NCI-H2171 treated with DMSO at 0.1 percent for 48 hours (cell line): ENCODE measurements around the gene TBC1D16.

Experiments
- DNase-seq: peaks from one replicate; lab custom pipeline; 2025; lab: John Stamatoyannopoulos, UW

Gene TBC1D16, protein sequence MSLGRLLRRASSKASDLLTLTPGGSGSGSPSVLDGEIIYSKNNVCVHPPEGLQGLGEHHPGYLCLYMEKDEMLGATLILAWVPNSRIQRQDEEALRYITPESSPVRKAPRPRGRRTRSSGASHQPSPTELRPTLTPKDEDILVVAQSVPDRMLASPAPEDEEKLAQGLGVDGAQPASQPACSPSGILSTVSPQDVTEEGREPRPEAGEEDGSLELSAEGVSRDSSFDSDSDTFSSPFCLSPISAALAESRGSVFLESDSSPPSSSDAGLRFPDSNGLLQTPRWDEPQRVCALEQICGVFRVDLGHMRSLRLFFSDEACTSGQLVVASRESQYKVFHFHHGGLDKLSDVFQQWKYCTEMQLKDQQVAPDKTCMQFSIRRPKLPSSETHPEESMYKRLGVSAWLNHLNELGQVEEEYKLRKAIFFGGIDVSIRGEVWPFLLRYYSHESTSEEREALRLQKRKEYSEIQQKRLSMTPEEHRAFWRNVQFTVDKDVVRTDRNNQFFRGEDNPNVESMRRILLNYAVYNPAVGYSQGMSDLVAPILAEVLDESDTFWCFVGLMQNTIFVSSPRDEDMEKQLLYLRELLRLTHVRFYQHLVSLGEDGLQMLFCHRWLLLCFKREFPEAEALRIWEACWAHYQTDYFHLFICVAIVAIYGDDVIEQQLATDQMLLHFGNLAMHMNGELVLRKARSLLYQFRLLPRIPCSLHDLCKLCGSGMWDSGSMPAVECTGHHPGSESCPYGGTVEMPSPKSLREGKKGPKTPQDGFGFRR

DNA sequence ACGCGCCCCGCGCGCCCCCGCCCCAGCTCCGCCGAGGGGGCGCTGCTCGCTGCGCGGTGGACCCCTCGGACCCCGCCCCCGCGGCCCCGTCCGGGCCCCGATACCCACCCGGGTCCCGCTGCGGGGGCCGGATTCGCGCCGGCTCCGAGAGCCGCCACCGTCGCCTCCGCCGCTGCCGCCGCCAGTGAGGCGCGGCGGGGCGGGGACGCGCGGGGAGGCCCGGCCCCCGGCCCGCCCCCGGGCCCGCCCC lies at the start of gene TBC1D16:
TSS of gene TBC1D16 (minus strand) at position 186 of the 250 bp plus-strand sequence. CDS start 22,325 bp downstream, outside the sequence.
- DNase-seq, result no peak

DNA sequence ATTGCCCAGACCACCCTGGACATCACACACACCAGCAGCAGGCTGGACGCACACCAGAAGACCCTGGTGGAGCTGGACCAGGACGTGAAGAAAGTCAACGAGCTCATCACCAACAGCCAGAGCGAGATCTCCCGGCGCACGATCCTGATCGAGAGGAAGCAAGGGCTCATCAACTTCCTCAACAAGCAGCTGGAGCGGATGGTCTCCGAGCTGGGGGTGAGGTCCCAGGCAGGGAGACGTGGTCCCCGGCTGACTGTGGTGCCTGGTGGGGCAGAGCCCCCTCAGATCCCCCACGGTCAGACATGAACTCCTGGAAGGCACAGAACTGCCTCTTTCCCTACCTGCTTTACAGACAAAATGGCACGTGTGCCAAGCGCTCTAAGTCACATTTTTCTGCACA lies 49.1 kb upstream of the TBC1D16 start:
- no peak for DNase-seq

DNA sequence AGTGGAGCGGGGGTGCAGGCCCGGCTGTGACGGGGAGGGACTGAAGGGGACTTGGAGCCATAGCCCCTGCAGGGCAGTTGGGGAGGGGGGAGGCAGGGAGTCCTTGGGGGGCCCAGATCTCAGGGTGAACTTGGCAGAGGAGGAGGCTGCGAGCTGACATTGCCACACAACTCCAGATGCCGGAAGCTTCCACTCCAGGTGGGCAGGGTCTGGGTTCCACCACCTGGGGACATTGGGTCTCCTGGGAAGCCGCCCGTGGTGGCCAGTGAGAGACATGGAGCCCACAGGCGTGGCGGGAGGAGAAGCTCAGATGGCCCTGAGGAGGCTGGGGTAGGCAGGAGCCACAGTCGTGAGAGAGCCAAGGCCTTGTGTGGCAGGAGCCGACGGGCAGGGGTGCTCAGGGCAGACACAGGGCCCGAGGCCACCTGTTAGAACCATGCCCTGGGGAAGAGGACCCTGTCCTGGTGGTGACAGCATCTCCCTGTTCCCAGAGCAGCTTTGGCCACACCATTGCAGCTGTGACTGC lies 47.5 kb upstream of the TBC1D16 start:
- DNase-seq, result no peak

DNA sequence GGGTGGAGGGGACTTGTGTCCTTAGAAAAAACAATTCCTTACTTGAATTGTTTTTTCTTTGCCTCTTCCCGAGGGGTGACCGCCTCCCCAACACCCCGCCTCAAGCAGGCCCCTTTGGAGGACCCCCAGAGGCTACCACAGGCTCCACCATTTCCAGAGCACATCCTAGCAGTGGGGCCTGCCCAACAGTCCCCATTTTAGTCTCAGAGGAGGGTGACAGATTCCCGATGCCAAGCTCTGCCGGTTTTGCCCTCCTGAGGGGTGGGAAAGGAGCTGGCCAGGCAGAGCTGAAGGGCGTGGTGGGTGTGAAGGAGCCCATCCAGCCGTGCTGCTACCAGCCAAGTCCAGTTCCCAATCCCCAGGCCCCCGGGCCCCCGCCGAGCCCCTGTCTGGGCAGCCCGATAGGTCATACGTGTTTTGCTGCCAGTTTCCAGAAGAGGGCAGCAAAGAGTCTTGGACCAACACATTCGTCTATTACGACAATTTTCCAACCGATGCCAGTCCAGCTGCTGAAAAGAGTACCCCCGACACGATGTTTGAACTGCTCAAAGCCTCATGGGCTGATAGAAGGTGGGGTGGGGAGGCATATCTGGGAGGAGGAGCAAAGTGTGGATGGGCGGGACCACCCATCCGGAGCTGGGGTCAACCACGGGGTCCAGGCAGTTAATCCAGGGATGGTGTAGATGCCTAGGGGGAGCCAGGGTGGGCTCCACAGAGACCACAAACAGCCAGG lies 46.9 kb upstream of the TBC1D16 start:
- peak; percentile 72 for DNase-seq

DNA sequence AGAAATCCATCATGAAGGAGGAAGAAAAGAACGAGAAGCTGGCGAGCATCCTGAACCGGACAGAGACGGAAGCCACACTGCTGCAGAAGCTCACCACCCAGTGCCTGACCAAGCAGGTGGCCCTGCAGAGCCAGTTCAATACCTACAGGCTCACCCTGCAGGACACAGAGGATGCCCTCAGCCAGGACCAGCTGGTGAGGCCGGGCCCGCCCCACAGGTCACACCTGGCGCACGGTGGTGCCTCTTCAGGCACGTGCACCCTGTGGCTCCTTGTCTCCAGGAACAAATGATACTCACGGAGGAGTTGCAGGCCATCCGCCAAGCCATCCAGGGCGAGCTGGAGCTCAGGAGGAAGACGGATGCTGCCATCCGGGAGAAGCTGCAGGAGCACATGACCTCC lies 45.9 kb upstream of the TBC1D16 start:
- no peak for DNase-seq

DNA sequence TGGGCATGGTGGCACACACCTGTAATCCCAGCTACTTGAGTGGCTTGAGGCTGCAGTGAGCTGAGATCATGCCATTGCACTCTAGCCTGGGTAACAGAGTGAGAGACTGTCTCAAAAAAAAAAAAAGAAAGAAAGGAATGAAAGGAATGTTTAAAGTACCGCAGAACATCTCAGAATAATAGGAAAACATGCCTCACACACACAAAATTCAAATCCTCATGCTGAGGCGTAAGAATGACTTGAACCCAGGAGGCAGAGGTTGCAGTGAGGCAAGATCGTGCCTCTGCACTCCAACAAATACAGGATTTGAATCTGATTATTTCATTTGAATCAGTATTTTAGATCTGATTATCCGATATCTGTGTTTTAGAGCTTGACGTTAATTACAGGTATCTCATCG lies 44.4 kb upstream of the TBC1D16 start:
- DNase-seq, result no peak

DNA sequence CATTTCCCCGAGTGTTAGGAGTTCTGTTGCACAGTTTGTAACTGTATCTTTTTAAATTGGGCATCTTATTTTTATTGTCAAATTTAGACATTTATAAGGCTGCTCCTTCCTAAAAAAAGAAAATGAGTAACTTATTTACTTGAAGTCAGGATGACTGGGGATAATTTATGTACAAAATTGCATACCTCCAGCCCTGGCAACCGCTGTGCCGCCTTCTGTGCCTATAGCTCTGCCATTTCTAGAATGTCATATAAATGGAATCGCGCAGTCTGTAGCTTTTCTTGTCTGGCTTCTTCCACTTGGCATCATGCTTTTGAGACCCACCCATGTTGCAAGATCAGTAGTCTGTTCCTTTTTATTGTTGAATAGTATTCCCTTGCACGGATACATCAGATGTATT lies 36.7 kb upstream of the TBC1D16 start:
- no peak for DNase-seq

DNA sequence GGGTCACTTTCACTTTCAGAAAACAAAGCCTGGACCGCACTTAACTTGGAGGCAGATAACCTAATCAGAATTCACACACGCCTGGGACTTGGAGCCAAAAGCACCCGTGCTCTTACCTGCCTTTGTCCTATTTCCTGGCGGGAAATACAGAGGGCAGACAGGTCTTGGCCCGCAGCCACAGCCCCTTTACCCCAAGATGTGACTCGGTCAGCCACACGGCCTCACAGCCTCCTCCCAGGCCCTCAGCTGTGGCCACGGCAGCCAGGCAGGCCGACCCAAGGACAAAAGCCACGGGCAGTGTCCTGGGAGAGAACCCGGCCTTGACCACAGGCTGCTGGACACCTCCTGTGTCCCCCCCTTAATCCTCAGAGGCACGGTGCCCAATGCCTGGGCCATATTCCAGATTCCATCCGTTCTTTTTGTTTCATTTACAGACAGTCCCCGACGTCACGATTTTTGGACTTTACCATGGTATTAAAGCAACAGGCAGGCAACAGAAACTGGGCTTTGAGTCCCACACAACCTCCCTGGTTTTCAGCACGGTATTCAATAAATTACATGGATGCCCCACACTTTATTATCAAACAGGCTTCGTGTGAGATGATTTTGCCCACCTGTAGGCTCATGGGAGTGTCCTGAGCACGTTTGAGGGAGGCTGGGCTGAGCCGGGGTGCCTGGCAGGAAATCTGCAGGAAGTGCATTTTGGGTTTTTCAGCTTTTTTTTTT lies 35.6 kb upstream of the TBC1D16 start:
- DNase-seq, result no peak

DNA sequence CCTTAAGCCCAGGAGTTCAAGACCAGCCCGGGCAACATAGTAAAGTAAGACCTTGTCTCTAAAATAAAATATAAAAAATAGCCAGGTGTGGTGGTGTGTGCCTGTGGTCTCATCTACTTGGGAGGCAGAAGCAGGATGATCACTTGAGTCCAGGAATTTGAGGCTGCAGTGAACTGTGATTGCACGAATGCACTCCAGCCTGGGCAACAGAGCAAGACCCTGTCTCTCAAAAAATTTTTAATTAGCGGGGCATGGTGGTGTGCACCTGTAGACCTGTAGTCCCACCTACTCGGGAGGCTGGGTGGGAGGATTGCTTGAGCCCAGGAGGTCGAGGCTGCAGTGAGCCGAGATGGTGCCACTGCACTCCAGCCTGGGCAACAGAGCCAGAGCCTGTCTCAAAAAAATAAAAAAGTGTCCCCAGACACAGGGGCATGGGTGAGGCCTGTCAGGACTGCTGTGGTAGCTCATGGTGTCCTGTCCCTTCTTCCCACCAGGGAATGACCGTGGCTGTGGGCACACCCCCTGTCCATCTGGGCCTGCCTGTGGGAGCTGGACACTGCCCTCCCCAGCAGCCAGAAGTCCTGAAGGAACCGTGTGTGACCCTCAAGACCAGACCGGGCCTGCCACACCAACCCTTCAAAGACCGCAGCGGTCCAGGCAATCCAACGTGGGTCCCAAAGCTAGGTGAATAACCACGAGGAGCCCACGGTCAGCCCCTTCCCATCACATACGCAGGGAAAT lies 34.9 kb upstream of the TBC1D16 start:
- no peak for DNase-seq

DNA sequence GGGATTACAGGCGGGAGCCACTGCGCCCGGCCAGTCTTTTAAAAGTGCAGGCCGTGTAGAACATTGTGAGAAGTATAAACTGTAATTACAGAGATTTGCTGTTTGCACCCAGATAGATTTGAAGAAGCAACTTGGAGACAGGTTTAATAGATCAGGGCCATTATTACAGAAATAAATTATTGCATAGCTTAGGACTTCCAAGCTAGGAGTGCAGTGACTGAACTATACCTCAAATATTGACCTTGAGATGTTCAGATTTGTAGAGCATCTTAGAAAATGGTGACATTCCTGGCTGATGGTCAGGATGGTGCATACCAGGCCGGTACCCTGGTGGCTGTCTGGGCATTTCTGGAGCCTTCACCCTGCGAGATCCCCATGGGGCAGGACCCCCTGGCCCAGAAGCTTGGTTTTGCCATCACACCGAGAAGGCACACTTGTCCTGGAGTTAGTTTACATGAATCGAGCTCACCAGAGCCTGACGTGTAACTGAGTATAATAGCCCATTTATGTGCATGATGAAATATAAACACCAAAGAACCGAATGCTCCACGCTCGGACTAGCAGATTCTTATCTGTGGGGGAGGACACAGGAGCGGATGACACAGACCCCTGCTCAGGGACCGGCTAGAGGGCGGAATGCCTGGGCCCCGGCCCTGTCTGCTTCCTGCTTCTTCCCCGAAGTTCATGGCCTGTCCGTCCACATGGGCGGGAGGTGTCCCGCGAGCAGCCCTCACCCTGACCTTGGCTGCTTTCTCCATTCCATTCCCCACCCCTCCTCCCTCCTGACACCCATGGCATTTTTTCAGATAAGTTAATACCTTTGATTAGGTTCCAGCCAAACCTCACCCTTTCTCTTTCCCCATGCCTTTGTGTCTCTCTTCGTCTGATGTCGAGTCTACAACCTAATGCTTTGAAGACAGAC lies 32.9 kb upstream of the TBC1D16 start:
- DNase-seq, result no peak

DNA sequence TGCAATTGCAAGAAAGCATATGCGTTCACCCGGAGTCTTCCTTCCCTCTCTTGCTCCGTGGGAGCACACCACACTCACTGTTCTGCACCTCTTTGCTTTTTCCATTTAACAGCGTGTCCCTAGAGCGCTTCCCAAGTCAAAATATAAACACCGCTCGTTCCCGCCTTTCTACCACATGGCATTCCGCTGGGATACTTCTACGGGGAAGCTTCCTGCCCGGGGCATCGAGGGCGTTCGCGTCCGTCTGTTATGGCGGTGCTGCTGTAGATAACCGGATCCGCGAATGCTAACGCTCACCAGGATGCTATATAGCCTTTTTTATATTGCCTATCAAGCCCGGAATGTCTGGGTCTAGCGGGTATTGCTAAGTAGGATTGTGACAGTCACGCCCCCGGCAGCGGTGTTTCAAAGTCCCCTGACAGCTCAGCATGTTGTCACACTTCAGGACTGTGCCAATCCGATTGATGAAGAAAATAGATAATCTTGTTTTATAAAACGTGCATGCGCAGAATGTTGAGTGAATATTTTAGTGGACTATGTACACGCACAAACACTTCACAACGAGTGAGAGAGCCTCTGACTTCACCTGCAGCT lies 31.8 kb upstream of the TBC1D16 start:
- DNase-seq, result no peak

DNA sequence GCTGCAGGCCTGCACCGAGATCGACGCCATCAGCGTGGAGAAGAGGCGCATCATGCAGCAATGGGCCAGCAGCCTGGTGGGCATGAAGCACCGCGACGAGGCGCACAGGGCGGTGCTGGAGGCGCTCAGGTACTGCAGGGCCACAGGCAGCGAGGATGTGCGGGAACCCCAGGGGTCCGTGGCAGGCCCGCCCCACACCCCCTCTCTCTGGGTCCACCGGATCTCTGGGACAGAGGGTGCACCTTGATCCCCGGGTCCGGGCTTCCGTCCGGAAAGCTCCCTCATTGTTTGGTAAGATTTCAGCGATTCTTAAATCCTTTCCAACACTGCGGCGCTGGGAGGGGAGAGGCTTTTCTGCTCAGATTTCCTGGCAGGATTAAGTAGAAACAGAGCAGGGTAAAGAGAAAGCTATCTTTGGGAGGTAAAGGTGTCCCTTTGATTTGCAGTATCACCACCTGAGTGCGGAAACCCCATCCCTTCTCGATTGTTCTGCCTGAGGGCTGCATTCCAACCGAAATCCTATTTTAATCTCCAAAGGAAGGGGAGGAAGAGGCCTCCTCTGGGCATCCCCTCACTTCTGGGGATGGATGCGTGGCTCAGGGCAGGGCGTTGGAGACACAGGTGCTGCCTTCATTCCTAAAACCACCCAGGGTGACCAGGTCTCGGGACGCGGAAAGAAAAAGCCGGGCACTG lies 30.0 kb upstream of the TBC1D16 start:
- no peak for DNase-seq

DNA sequence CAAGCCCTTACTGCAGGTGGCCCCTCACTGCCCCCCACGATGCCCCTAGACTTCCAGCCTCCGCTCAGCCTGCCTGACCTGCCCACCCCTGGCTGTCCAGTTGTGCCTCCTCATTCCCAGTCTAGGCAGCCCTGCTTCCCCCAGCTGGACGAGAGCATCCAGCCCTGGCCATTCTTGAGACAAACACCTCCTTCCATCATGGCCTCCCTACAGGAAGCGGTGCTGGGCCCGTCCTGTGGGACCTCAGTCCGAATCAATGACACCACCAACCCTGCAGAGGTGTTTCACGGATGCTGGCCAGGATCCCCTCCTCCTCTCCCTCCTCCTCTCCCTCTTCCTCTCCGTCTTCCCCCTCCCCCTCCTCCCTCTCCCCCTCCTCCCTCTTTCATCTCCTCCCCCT lies 29.0 kb upstream of the TBC1D16 start:
- no peak for DNase-seq

DNA sequence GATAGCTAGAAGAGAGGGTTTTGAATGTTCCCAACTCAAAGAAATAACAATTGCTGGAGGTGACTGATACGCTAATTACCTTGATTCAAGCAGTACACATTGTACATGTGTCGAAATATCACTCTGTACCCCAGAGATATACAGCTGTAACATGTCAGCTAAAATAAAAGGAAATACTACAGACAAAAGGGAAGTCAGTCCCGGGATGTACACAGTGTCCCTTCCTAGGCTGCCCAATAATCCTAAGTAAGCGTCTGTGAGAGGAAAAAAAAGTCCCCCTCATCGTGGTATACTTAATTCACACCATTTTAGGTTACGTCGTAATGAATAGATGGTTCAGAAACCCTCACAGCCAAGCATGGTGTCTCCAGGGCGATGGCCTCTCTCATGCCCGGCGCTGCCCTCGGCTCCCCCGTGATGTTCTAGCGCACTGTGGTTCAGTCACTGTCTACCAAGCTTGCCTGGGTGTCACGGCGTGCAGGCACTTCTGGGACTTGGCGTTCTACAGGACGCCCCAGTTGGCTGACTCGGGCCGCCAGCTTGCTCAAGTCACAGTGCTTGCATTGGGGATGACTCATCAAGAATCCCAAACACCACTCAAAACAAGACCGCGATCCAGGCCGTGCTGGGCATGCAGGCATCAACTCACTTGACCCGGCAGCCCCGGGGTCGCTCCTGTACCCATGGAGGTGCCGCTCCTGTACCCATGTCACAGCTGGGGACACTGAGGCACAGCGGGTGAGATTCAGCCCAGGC lies 28.3 kb upstream of the TBC1D16 start:
- DNase-seq, result no peak

DNA sequence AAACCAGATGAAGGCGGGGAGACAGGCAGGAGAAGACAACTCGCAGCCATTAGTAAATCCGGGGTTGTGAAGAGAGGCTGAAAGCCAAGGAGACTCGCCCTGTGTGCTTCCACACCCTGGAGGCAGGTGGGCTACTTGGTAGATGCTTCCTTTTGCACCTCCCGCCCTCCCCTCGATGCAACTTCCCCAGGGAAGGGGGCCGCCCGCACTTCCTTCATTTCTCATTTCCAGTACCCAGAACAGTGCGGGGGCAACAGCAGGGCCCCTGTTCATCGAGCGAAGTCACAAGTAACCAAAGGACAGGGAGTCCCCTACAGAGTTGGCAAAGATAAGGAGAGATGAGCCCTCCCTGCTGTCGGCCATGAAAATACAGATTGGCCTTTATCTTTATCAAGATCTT lies 25.7 kb upstream of the TBC1D16 start:
- no peak for DNase-seq

DNA sequence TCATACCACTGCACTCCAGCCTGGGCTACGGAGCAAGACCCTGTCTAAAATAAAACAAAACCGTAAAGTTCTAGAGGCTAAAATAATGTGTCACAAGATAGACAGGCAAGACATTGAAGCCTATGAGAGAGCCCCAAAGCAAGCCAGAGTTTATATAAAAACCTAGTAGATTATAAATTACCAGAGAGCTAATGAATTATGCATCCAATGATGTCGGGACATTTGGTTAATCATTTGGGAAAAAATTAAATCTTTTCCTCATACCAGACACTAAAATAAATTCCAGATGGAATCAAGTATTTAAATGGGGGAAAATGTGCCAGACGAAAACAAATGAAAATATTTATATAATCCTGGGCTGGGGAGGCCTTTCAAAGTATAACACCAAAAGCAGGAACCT lies 25.0 kb upstream of the TBC1D16 start:
- DNase-seq, result no peak

DNA sequence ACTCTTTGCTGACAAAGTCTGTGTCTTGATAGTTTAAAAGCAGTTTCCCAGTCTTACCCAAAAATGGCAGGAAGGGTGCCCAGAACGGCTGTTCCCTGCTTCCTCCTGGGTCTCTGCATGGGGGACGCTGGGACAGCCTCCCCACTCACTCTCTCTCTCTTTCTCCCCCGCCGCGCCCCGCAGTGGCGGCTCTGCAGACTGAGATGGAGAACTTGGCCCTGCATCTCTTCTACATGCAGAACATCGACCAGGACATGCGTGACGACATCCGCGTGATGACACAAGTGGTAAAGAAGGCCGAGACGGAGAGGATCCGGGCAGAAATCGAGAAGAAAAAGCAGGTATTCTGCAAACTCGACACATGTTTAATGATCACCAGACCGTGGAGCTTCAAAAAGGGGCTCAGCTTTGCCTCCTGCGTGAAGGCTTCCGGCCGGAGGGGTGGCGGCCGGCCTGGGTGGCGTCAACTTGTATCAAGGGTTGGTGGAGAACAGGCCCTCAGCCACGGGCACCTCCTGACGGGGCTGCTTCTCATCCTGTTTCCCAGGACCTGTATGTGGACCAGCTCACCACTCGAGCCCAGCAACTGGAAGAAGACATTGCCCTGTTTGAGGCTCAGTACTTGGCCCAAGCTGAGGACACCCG lies 22.8 kb upstream of the TBC1D16 start:
- no peak for DNase-seq

DNA sequence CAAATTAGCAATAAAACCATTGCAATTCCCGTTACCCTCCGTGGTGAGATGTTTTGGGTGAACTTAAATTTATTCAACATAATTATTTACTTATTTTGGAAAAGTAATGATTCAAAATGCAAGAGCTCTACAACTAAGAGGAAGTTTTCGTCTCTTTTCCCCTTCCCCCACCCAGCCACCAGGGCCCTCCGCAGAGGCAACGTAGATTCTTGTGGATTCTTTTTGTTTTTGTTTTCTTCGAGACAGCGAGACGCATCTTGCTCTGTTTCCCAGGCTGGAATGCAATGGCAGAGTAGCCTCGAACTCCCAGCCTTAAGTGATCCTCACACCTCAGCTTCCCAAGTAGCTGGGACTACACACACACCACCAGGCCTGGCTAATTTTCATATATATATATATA lies 19.9 kb upstream of the TBC1D16 start:
- no peak for DNase-seq
